Stimulated activated CD4-positive, alpha-beta T cell treated with anti-CD3 and anti-CD28 coated beads, Interleukin-15, amount 100 ng/mL, for 1 hour (primary cell): ENCODE measurements around the gene FAM32A.

Experiments
- DNase-seq, 2 donors: peaks; one replicate each; pipeline ENCODE4 v3.0.0-alpha.2; 2020; ENCODE audit warnings: low read depth in 1 of 2, low spot score in 1 of 2

FAM32A gene

GRCh38 chr19:16201011-16201391, 15.8 kb downstream of the FAM32A start:
- DNase-seq: no peak

- DNase-seq: no peak
Measured at GRCh38 chr19:16202320-16203255, 17.4 kb downstream of the FAM32A start.

- no peak for DNase-seq
Measured at GRCh38 chr19:16203256-16204004, 18.2 kb downstream of the FAM32A start.

- DNase-seq: no peak
Measured at GRCh38 chr19:16204005-16204294, 18.7 kb downstream of the FAM32A start.

GRCh38 chr19:16205205-16206045, 20.2 kb downstream of the FAM32A start:
- no peak for DNase-seq

GRCh38 chr19:16206046-16206605, 20.9 kb downstream of the FAM32A start:
- DNase-seq: no peak

- no peak for DNase-seq
Measured at GRCh38 chr19:16206637-16207036, 21.4 kb downstream of the FAM32A start.

GRCh38 chr19:16207063-16207462, 21.9 kb downstream of the FAM32A start:
- DNase-seq: no peak

- DNase-seq: no peak
Measured at GRCh38 chr19:16207490-16208025, 22.3 kb downstream of the FAM32A start.

GRCh38 chr19:16208064-16208759, 23.0 kb downstream of the FAM32A start:
- no peak for DNase-seq

- DNase-seq: no peak
Measured at GRCh38 chr19:16208847-16209665, 23.8 kb downstream of the FAM32A start.

- no peak for DNase-seq
Measured at GRCh38 chr19:16210168-16210567, 25.0 kb downstream of the FAM32A start.

GRCh38 chr19:16213076-16213475, 27.9 kb downstream of the FAM32A start:
- DNase-seq: no peak

GRCh38 chr19:16216744-16217670, 31.8 kb downstream of the FAM32A start:
- no peak for DNase-seq

- no peak for DNase-seq
Measured at GRCh38 chr19:16217716-16218451, 32.7 kb downstream of the FAM32A start.

GRCh38 chr19:16218851-16219250, 33.6 kb downstream of the FAM32A start:
- DNase-seq: no peak

- no peak for DNase-seq
Measured at GRCh38 chr19:16222806-16223205, 37.6 kb downstream of the FAM32A start.

- no peak for DNase-seq
Measured at GRCh38 chr19:16223746-16224145, 38.5 kb downstream of the FAM32A start.
